WI38 (cell line): ENCODE measurements around the gene TBC1D8.

Source experiments
- H3K4me3 ChIP-seq: 2 replicates; pipeline ENCODE4 v1.5.1; 2011; ENCODE audit warnings: low read depth, mild to moderate bottlenecking, control low read depth, low read length
- TF ChIP-seq, protein P1 (sequence below): IDR thresholded peaks from 2 replicates; pipeline ENCODE4 v1.5.1; 2012; ENCODE audit warnings: low read depth, mild to moderate bottlenecking, control low read depth, low read length

Gene TBC1D8

GRCh38 chr2:100974712-100975520 is 176.3 kb downstream of the TBC1D8 start:
- TF ChIP-seq, protein P1, sequence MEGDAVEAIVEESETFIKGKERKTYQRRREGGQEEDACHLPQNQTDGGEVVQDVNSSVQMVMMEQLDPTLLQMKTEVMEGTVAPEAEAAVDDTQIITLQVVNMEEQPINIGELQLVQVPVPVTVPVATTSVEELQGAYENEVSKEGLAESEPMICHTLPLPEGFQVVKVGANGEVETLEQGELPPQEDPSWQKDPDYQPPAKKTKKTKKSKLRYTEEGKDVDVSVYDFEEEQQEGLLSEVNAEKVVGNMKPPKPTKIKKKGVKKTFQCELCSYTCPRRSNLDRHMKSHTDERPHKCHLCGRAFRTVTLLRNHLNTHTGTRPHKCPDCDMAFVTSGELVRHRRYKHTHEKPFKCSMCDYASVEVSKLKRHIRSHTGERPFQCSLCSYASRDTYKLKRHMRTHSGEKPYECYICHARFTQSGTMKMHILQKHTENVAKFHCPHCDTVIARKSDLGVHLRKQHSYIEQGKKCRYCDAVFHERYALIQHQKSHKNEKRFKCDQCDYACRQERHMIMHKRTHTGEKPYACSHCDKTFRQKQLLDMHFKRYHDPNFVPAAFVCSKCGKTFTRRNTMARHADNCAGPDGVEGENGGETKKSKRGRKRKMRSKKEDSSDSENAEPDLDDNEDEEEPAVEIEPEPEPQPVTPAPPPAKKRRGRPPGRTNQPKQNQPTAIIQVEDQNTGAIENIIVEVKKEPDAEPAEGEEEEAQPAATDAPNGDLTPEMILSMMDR: no peak
- no peak overlapping the region for H3K4me3 ChIP-seq

- TF ChIP-seq, protein P1: no peak
- no peak overlapping the region for H3K4me3 ChIP-seq
Observed at GRCh38 chr2:100972452-100972851, 178.7 kb downstream of the TBC1D8 start.

DNA sequence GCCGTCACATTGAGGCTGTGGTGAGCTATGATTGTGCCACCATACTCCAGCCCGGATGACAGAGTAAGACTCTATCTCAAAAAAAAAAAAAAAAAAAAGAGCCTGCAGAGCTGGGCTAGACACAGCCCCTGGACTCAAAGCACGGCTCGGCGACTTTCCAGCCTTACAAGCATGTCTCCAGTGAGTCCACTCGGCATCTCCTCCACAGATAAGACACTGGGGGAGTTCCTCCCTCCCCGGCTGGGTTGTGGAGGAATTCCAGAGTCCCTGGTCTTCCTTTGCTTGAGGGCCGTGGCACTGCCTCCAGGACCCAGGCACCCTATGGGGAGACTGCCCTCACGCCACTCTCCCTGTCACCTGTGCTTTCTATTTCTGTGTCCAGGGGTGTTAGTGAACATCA is 180.0 kb downstream of the TBC1D8 start:
- TF ChIP-seq, protein P1: no peak

GRCh38 chr2:100969998-100970397 is 181.2 kb downstream of the TBC1D8 start:
- TF ChIP-seq, protein P1: no peak
- H3K4me3 ChIP-seq: no peak overlapping the region

More for the DNA sequence above, 180.0 kb downstream of the TBC1D8 start:
- H3K4me3 ChIP-seq: no peak overlapping the region

DNA sequence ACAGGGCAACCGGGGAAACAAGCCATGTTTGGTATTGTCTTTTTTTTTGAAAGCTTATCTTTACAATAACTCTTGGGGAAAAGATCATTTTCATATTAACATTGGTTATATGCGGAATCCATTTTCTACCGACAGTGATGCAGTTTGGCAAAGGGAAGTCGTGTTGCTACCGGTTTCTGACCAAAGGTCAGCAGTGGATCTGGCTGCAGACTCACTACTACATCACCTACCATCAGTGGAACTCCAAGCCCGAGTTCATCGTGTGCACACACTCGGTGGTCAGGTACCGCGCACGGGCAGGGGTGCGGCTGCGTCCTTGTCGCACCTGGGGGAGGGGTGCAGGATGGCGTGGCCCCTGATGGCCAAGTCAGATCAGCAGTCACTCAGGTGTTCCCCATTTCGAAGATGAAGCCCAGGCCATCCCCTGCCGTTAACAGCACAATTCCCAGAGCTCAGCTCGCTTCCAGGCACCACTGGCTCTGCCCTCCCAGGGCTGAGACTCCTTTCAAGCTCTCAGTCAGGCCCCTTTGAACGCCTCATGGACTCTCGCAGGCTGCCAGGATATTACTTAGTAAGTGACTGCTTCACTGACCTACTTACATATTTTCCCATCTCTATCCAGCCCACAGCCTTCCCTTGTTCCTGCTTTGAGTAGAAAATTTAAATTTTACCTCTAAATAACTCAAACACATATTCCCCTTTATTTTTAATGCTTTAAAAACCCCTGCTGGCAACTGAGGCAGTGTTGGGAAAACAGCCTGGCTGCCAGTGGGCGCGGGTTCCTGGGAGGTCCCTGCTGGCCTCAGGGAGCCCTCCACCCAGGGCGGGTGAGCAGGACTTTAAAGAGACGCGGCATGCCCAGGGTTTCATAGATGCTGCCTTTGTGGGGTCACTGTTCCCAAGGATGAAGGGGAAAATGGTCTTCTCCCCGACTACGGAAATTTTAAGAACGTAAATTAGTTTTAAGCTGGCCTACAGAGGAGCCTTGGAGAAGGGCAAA is 182.7 kb downstream of the TBC1D8 start:
- TF ChIP-seq, protein P1: no peak
- H3K4me3 ChIP-seq: no peak overlapping the region

DNA sequence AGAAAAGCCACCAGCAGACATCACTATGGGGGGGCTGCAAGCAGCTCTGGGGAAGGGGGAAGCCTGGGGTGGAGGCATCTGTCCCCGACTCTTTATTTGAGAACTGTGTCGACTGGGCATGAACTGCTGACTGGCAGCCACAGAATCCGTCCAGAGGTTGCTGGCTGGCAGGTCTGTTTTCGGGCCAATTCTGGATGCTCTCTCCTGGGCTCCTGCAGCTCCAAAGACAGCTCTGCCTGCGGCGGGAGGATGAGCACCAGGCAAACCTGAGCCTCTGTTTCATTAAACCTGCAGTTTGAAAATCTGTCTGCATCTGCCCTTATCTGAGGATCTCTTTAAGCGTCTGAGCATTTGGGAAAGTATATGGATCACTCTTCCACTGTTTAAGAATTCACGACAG is 183.5 kb downstream of the TBC1D8 start:
- no peak overlapping the region for H3K4me3 ChIP-seq
- TF ChIP-seq, protein P1: no peak
